GM12878 (cell line): ENCODE measurements around the gene DUSP22. TPM values are rescaled to one million over a fixed set of nuclear protein-coding genes. Genes with fewer than 3 reads are reported as not detected.

Experiments
- ATAC-seq: fragments of 200-7000 bp; cut with Tn5 transposase; 3 replicates; pipeline ENCODE4 v1.9.1; 2020; ENCODE audit warnings: mild to moderate bottlenecking, moderate library complexity
- BruUV-seq: library from RNA; stranded (reverse); fragments of 400-500 nt; replicated peaks from 2 replicates; lab custom pipeline; 2021; lab: Mats Ljungman, UMichigan
- CTCF ChIA-PET: fragments of 300-600 bp; sonication (Branson Sonifier 250); formaldehyde crosslinking; extraction: SDS; loops from one replicate; lab custom pipeline; 2021; ENCODE audit warnings: inconsistent platforms; lab: Yijun Ruan, JAX
- POLR2A ChIA-PET: fragments of 350-600 bp; formaldehyde crosslinking; extraction: SDS; loops from one replicate; lab custom pipeline; 2021; ENCODE audit warnings: inconsistent platforms; lab: Charles Lee
- RAD21 ChIA-PET: fragments of 300-600 bp; sonication (Branson Sonifier 250); formaldehyde crosslinking; loops from one replicate; lab custom pipeline; 2023; ENCODE audit warnings: antibody characterized with exemption; ENCODE audit not compliant: unreplicated experiment; lab: Charles Lee
- SMC1A ChIA-PET: fragments of 300-600 bp; sonication (Branson Sonifier 250); formaldehyde crosslinking; loops from one replicate; lab custom pipeline; 2023; ENCODE audit not compliant: unreplicated experiment, uncharacterized antibody; lab: Charles Lee
- DNase-seq: peaks from one replicate; pipeline ENCODE4 v3.0.0-alpha.2; 2011; ENCODE audit warnings: low read depth, low spot score
- FAIRE-seq: peaks from 3 replicates; lab custom pipeline; 2011; peaks lifted over from hg19 to GRCh38; lab: Jason Lieb, UNC
- H2AFZ ChIP-seq: 2 replicates; pipeline ENCODE4 v1.6.0; 2011; ENCODE audit warnings: low read depth, low read length, control low read depth; ENCODE audit not compliant: control insufficient read depth
- H3K27ac ChIP-seq: 2 replicates; pipeline ENCODE4 v1.5.1; 2011; ENCODE audit warnings: control low read depth; ENCODE audit not compliant: control insufficient read depth, insufficient read depth
- H3K27me3 ChIP-seq, 2 experiments: replicated peaks in 1 of 2; 2 replicates each; pipeline versions ENCODE4 v1.6.0 to v1.6.1; 2011; ENCODE audit warnings: low read length in 1 of 2; ENCODE audit not compliant: control insufficient read depth in 2 of 2, insufficient read depth in 2 of 2
- H3K36me3 ChIP-seq, 2 experiments: 2 replicates each; pipeline ENCODE4 v1.5.1; 2011; ENCODE audit warnings: low read length in 1 of 2; ENCODE audit not compliant: control insufficient read depth in 2 of 2, insufficient read depth in 2 of 2
- H3K4me1 ChIP-seq: 2 replicates; pipeline ENCODE4 v1.6.1; 2011; ENCODE audit warnings: mild to moderate bottlenecking, low read length, moderate library complexity, mixed read lengths; ENCODE audit not compliant: control insufficient read depth, insufficient read depth
- H3K4me2 ChIP-seq: 2 replicates; pipeline ENCODE4 v1.6.0; 2011; ENCODE audit warnings: control low read depth; ENCODE audit not compliant: control insufficient read depth, insufficient read depth
- H3K4me3 ChIP-seq: fragments of 200-600 bp; sonication (generic); 2 replicates; pipeline ENCODE4 v1.5.1; 2016
- H3K79me2 ChIP-seq: 2 replicates; pipeline ENCODE4 v1.6.0; 2011; ENCODE audit warnings: low read length; ENCODE audit not compliant: control insufficient read depth, insufficient read depth
- H3K9ac ChIP-seq: 2 replicates; pipeline ENCODE4 v1.8.0; 2011; ENCODE audit warnings: low read length, control low read depth, mixed read lengths; ENCODE audit not compliant: control insufficient read depth, insufficient read depth
- H3K9me3 ChIP-seq: replicated peaks from 3 replicates; pipeline ENCODE4 v1.5.1; 2011; ENCODE audit warnings: mild to moderate bottlenecking, low read length; ENCODE audit not compliant: control insufficient read depth, insufficient read depth
- H4K20me1 ChIP-seq: 2 replicates; pipeline ENCODE4 v1.6.0; 2011; ENCODE audit not compliant: control insufficient read depth, insufficient read depth
- ATF7 ChIP-seq: fragments of 450-650 bp; IDR thresholded peaks from 2 replicates; pipeline ENCODE4 v1.6.1; 2016; ENCODE audit warnings: low read depth, mild to moderate bottlenecking
- RAD51 ChIP-seq: fragments of 450-650 bp; IDR thresholded peaks from 2 replicates; pipeline ENCODE4 v1.6.1; 2016; ENCODE audit warnings: moderate library complexity, mild to moderate bottlenecking, inconsistent platforms
- WGBS: methylation state at CpG from one replicate; pipeline ENCODE4 v1.1.6; 2016; ENCODE audit warnings: low lambda C conversion rate; ENCODE audit not compliant: insufficient replicate concordance, insufficient coverage; ENCODE audit errors: missing lambda C conversion rate; 5-methylcytosine and 5-hydroxymethylcytosine counted together
- in situ Hi-C: fragments of 300-500 bp; cut with MboI; formaldehyde crosslinking; loops from 9 replicates; pipeline ENCODE4 v1.14.3; 2018; ENCODE audit warnings: mixed read lengths
- intact Hi-C: fragments of 100-400 bp; cut with micrococcal nuclease; formaldehyde crosslinking; loops from one replicate; pipeline ENCODE4 v1.14.2; 2022; ENCODE audit not compliant: unreplicated experiment
- polyA plus RNA-seq, 11 experiments: library from polyadenylated mRNA; depleted of rRNA in 4 of 11; unstranded in 6 of 11; stranded (reverse) in 5 of 11; fragments of >200 nt; fragmentation: Nextera tagmentation in 4 of 11; fragmentation: Illumina TruSeq in 1 of 11; extraction: Ambion mirVana in 4 of 11; extraction: Trizol in 1 of 11; gene quantifications; 1 replicate in 1 of 11; 2 replicates in 10 of 11; pipeline versions ENCODE4 v1.2.1 to v1.2.3, GENCODE V29; 2011 to 2016; ENCODE audit warnings: inconsistent platforms in 2 of 11, missing spikeins in 2 of 11, low read depth in 1 of 11
- total RNA-seq, 4 experiments: library from RNA; depleted of rRNA in 3 of 4; stranded (reverse); fragments of >200 nt in 3 of 4; fragmentation: Illumina TruSeq in 1 of 4; extraction: Trizol in 1 of 4; gene quantifications; 2 replicates each; pipeline versions ENCODE4 v1.2.1 to v1.2.3, GENCODE V29; 2013 to 2021
- TF ChIP-seq, protein P1 (sequence below): IDR thresholded peaks from 2 replicates; pipeline ENCODE4 v1.6.1; 2011; ENCODE audit warnings: borderline replicate concordance, low read depth, mild to moderate bottlenecking, moderate library complexity, mixed read lengths, low read length; ENCODE audit not compliant: insufficient read depth; ENCODE audit errors: extremely low read length
- TF ChIP-seq, protein P2 (sequence below): IDR thresholded peaks from 2 replicates; pipeline ENCODE4 v1.6.1; 2011; ENCODE audit warnings: borderline replicate concordance, low read depth, mild to moderate bottlenecking, moderate library complexity, low read length; ENCODE audit not compliant: insufficient read depth, poor library complexity, severe bottlenecking

The DUSP22 gene
- total and polyA plus RNA-seq, 10 of the 15 experiments (the other 5 are each of a cell fraction or from before 2014, with no cell fraction given): 78.9 to 156 (median 107) TPM

DNA sequence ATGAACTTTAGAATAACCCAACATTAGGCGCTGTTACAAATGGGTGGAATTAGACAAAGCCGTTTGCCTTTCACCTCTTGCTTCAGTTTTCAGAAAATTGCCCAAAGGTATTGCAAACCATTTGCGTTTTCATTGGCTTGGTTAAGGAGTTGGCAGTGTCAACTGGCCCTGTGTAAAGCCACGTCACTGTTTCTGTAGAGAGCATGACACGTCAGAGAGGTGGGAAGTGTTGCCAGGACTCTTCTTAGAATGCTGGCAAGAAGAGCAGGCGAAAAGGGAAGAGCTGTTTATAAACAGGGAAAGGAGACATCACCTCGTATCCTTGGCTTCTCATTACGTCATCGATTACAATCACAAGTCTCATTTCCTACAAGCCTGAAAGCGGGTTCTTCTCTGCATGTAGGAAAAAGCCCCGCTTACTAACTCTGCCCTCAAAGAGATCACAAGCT, 95.0 kb downstream of the DUSP22 start:
- ChIA-PET POLR2A (interaction anchor here (0.7 to 0.9 kb wide), 3 partner anchors 10 to 86 kb away, joined by 3 to 5 read pairs (median 4); no protein-coding TSS in a partner anchor), SMC1A (interaction anchor here (1.0 to 13.5 kb wide), 9 partner anchors 11 to 263 kb away, joined by 3 to 185 read pairs (median 4); no protein-coding TSS in a partner anchor)
- whole genome bisulfite sequencing: 83% methylated on average over 11 of the region's 11 CpGs

More for the DNA sequence above, 95.0 kb downstream of the DUSP22 start:
- no peaks in the 10 kb centered on the region for H3K9me3 ChIP-seq
- H3K4me3 ChIP-seq: no peak overlapping the region
- no peak overlapping the region for H3K27ac ChIP-seq
- no TSS peak for BruUV-seq
- ATAC-seq (no peak), DNase-seq (no peak)
- H3K27me3 ChIP-seq: no peaks in the 10 kb centered on the region
- H4K20me1 ChIP-seq: no peaks in the 10 kb centered on the region; the same call in 1 of the 2 replicates
- peaks cover 23% of the 10 kb centered on the region for H3K4me1 ChIP-seq
- intact Hi-C loops: no loop called here
- RAD21 ChIA-PET: interaction anchor here (1.1 to 9.4 kb wide), 3 partner anchors 47 to 68 kb away, joined by 3 to 95 read pairs (median 3); no protein-coding TSS in a partner anchor
- no peak overlapping the region for H2AFZ ChIP-seq
- H3K36me3 ChIP-seq: no peaks in the 10 kb centered on the region; a peak in 1 of 4 replicates
- TF ChIP-seq, protein P1, sequence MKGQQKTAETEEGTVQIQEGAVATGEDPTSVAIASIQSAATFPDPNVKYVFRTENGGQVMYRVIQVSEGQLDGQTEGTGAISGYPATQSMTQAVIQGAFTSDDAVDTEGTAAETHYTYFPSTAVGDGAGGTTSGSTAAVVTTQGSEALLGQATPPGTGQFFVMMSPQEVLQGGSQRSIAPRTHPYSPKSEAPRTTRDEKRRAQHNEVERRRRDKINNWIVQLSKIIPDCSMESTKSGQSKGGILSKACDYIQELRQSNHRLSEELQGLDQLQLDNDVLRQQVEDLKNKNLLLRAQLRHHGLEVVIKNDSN: no peak
- TF ChIP-seq, protein P2, sequence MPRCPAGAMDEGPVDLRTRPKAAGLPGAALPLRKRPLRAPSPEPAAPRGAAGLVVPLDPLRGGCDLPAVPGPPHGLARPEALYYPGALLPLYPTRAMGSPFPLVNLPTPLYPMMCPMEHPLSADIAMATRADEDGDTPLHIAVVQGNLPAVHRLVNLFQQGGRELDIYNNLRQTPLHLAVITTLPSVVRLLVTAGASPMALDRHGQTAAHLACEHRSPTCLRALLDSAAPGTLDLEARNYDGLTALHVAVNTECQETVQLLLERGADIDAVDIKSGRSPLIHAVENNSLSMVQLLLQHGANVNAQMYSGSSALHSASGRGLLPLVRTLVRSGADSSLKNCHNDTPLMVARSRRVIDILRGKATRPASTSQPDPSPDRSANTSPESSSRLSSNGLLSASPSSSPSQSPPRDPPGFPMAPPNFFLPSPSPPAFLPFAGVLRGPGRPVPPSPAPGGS: peak; percentile 22
- TF ChIP-seq ATF7 (0 out of 2 replicates have a peak, but pooled peaks have one; percentile 19), RAD51 (no peak)
- TF ChIP-seq, all 136 proteins: peak for 2
- FAIRE-seq: no peak
- CTCF ChIA-PET: interaction anchor here (0.6 to 1.2 kb wide), 6 partner anchors 21 to 250 kb away, joined by 3 to 4 read pairs (median 3); no protein-coding TSS in a partner anchor
- peaks cover 34% of the 10 kb centered on the region for H3K79me2 ChIP-seq
- H3K9ac ChIP-seq: no peak overlapping the region
- in situ Hi-C loops: no loop called here
- no peak overlapping the region for H3K4me2 ChIP-seq
